ENCODE results near the gene MT1E. TPM values are rescaled to one million over a fixed set of nuclear protein-coding genes. Genes with fewer than 3 reads are reported as not detected.

Gene MT1E
- total and polyA plus RNA-seq, 2 of the 13 experiments (the other 11 are each of a cell fraction or from before 2014, with no cell fraction given): 110 to 1,072 TPM

- TF ChIP-seq ARHGAP35 (CRISPR knock-in tag; IDR thresholded peaks at IDR 0.05; ENCODE audit: borderline replicate concordance): no peak
- no peak for TF ChIP-seq ZFY (CRISPR knock-in tag; IDR thresholded peaks at IDR 0.05)
- TF ChIP-seq PTBP1 (IDR thresholded peaks at IDR 0.05; ENCODE audit: low read depth, low read length, poor library complexity, severe bottlenecking): no peak
- TF ChIP-seq, protein P1, sequence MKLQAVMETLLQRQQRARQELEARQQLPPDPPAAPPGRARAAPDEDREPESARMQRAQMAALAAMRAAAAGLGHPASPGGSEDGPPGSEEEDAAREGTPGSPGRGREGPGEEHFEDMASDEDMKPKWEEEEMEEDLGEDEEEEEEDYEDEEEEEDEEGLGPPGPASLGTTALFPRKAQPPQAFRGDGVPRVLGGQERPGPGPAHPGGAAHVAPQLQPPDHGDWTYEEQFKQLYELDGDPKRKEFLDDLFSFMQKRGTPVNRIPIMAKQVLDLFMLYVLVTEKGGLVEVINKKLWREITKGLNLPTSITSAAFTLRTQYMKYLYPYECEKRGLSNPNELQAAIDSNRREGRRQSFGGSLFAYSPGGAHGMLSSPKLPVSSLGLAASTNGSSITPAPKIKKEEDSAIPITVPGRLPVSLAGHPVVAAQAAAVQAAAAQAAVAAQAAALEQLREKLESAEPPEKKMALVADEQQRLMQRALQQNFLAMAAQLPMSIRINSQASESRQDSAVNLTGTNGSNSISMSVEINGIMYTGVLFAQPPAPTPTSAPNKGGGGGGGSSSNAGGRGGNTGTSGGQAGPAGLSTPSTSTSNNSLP (IDR thresholded peaks at IDR 0.05; ENCODE audit: low read depth, low read length): peak; percentile 86; the same call in 1 of the 2 replicates
- TF ChIP-seq ZMAT5 (CRISPR knock-in tag; IDR thresholded peaks at IDR 0.05; ENCODE audit: borderline replicate concordance, low read depth): 0 out of 2 replicates have a peak, but pooled peaks have one; percentile 13
- peak; percentile 38; the same call in 1 of the 2 replicates for TF ChIP-seq ZMYM2 (CRISPR knock-in tag; IDR thresholded peaks at IDR 0.05)
- TF ChIP-seq ZC3H13 (CRISPR knock-in tag; IDR thresholded peaks at IDR 0.05): peak; percentile 77
- TF ChIP-seq ZBTB8A (CRISPR knock-in tag; IDR thresholded peaks at IDR 0.05; ENCODE audit: borderline replicate concordance, low read depth): no peak
- 0 out of 2 replicates have a peak, but pooled peaks have one; percentile 13 for TF ChIP-seq ZNF614 (CRISPR knock-in tag; IDR thresholded peaks at IDR 0.05; ENCODE audit: borderline replicate concordance)
- peak; percentile 68 for TF ChIP-seq ZSCAN25 (CRISPR knock-in tag; IDR thresholded peaks at IDR 0.05)
- 0 out of 2 replicates have a peak, but pooled peaks have one; percentile 2 for TF ChIP-seq ZNF343 (CRISPR knock-in tag; IDR thresholded peaks at IDR 0.05)
- no peak for TF ChIP-seq ZNF101 (CRISPR knock-in tag; IDR thresholded peaks at IDR 0.05; ENCODE audit: borderline replicate concordance, low read depth)
- TF ChIP-seq, protein P2, sequence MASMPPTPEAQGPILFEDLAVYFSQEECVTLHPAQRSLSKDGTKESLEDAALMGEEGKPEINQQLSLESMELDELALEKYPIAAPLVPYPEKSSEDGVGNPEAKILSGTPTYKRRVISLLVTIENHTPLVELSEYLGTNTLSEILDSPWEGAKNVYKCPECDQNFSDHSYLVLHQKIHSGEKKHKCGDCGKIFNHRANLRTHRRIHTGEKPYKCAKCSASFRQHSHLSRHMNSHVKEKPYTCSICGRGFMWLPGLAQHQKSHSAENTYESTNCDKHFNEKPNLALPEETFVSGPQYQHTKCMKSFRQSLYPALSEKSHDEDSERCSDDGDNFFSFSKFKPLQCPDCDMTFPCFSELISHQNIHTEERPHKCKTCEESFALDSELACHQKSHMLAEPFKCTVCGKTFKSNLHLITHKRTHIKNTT (CRISPR knock-in tag; IDR thresholded peaks at IDR 0.05): no peak; the same call in 1 of the 2 replicates
- TF ChIP-seq FLYWCH1 (CRISPR knock-in tag; IDR thresholded peaks at IDR 0.05): no peak
- no peak for TF ChIP-seq ISX (CRISPR knock-in tag; conservative IDR thresholded peaks at IDR 0.05)
- no peak; the same call in 1 of the 2 replicates for TF ChIP-seq ZNF747 (CRISPR knock-in tag; IDR thresholded peaks at IDR 0.05; ENCODE audit: borderline replicate concordance)
- no peak; the same call in 1 of the 2 replicates for TF ChIP-seq MXD4 (CRISPR knock-in tag; IDR thresholded peaks at IDR 0.05)
- TF ChIP-seq ZNF124 (CRISPR knock-in tag; IDR thresholded peaks at IDR 0.05): no peak
- no peak for TF ChIP-seq LCORL (IDR thresholded peaks at IDR 0.05)
- TF ChIP-seq LCORL (CRISPR knock-in tag; IDR thresholded peaks at IDR 0.05): peak; percentile 75
- no peak for TF ChIP-seq ATF5 (CRISPR knock-in tag; IDR thresholded peaks at IDR 0.05; ENCODE audit: low read depth)
- no peak; the same call in 1 of the 2 replicates for TF ChIP-seq SP4 (CRISPR knock-in tag; IDR thresholded peaks at IDR 0.05)
- TF ChIP-seq, protein P3, sequence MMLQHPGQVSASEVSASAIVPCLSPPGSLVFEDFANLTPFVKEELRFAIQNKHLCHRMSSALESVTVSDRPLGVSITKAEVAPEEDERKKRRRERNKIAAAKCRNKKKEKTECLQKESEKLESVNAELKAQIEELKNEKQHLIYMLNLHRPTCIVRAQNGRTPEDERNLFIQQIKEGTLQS (CRISPR knock-in tag; IDR thresholded peaks at IDR 0.05): no peak
- TF ChIP-seq RXRB (CRISPR knock-in tag; IDR thresholded peaks at IDR 0.05; ENCODE audit: borderline replicate concordance): peak; percentile 73
- TF ChIP-seq RFXAP (CRISPR knock-in tag; IDR thresholded peaks at IDR 0.05; ENCODE audit: borderline replicate concordance): no peak
These were observed 19.0 kb upstream of the MT1E start (continued) for GRCh38 chr16:56606476-56607108.

Measured in HepG2 (cell line).